Uterus (tissue), 2 donors: ENCODE measurements around the gene ABLIM2.

Experiments used
- CTCF ChIP-seq, 4 experiments: fragments of 200-600 bp in 2 of 4; fragments of 450-650 bp in 2 of 4; sonication (generic) in 2 of 4; IDR thresholded peaks; one replicate each; pipeline ENCODE4 v1.5.1; 2016 to 2019; ENCODE audit warnings: antibody characterized with exemption in 4 of 4, mild to moderate bottlenecking in 2 of 4, moderate library complexity in 1 of 4
- POLR2A ChIP-seq, 2 donors: fragments of 450-650 bp; IDR thresholded peaks; one replicate each; pipeline ENCODE4 v1.6.1; 2016; ENCODE audit warnings: antibody characterized with exemption in 2 of 2, mild to moderate bottlenecking in 1 of 2, moderate library complexity in 1 of 2

- TF ChIP-seq POLR2A (IDR thresholded peaks at IDR 0.05) (no peak), CTCF (IDR thresholded peaks at IDR 0.05) (no peak)
Measured at GRCh38 chr4:8150152-8151090, 8.2 kb downstream of the ABLIM2 start.
